Astrocyte of the spinal cord (primary cell): ENCODE measurements around the gene ARHGEF4.

Experiments
- DNase-seq: peaks from one replicate; pipeline ENCODE4 v3.0.0; 2011; ENCODE audit warnings: low read depth, low spot score
- H3K4me3 ChIP-seq: 2 replicates; pipeline ENCODE4 v1.5.1; 2011; ENCODE audit warnings: low read depth, mild to moderate bottlenecking, low read length, moderate library complexity
- in situ Hi-C: cut with HindIII; loops from 2 replicates; pipeline ENCODE4 v1.10.0; 2017; ENCODE audit warnings: low sequenced_read_pairs
- TF ChIP-seq, protein P1 (sequence below): IDR thresholded peaks from 2 replicates; pipeline ENCODE4 v1.5.1; 2012; ENCODE audit warnings: low read depth, mild to moderate bottlenecking, low read length, inconsistent platforms

Gene ARHGEF4

DNA sequence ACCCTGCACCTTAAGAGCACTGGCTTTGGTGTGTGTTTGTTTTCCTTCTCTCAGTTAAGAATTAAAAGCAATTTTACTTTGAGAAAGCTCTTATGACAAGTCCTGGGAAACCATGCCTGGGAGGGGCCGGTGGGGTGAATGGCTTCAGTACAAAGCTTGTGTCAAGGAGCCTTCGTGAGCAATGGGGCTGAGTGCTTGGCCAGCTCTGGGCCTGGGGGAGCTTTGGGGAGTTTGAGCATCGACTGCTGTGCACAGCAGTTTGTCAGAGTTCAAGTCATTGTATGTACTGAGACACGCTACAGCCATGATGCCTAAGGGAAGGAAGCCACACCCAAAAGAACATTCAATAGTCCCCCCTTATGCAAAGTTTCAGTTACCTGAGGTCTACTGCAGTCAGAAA is 75.8 kb downstream of the ARHGEF4 start:
- H3K4me3 ChIP-seq, result no peak overlapping the region
- in situ Hi-C loops, result no loop called here

DNA sequence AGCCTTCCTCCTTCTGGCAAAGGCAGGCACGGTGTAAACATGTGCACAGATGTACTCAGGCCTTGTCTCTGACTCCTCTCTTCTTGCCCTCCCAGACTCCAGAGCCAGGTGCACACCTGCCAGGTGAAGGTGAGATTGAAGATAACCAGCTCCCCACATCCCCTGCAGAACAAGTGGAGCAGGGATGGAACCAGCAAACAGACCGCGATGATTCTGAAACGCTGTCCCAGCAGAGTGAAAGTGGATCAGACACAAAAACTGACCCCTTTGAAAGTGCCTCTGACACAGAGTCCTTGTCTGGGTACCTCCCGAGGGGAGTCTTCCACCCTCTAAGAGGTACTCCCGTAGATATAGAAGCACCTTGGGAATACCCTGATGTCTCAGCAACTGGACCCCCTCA is 77.2 kb downstream of the ARHGEF4 start:
- in situ Hi-C loops, result no loop called here
- no peak overlapping the region for H3K4me3 ChIP-seq
- TF ChIP-seq, protein P1, sequence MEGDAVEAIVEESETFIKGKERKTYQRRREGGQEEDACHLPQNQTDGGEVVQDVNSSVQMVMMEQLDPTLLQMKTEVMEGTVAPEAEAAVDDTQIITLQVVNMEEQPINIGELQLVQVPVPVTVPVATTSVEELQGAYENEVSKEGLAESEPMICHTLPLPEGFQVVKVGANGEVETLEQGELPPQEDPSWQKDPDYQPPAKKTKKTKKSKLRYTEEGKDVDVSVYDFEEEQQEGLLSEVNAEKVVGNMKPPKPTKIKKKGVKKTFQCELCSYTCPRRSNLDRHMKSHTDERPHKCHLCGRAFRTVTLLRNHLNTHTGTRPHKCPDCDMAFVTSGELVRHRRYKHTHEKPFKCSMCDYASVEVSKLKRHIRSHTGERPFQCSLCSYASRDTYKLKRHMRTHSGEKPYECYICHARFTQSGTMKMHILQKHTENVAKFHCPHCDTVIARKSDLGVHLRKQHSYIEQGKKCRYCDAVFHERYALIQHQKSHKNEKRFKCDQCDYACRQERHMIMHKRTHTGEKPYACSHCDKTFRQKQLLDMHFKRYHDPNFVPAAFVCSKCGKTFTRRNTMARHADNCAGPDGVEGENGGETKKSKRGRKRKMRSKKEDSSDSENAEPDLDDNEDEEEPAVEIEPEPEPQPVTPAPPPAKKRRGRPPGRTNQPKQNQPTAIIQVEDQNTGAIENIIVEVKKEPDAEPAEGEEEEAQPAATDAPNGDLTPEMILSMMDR, result no peak
- DNase-seq, result no peak

More for the DNA sequence above, 75.8 kb downstream of the ARHGEF4 start:
- no peak for DNase-seq
- TF ChIP-seq, protein P1, result no peak

DNA sequence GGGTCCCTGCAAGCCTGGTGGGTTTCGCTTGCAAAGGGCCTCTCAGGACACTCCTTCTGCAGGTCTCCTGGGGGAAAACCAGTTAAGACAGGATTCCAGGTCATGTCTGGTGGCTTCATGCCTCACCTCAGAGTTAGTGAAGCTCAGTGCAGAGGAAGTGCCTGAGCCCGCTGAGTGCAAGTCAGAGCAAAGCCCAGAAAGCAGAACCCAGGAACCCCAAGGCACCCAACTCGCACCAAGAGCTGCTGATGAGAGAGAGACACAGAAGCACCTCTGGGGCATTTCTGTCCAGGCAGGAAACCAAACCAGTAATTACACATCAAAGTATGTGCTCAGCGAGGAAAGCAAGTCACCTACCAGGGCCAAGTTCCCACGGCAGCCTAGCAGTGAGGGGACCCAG is 78.4 kb downstream of the ARHGEF4 start:
- H3K4me3 ChIP-seq, result no peak overlapping the region
- TF ChIP-seq, protein P1, result no peak
- no peak for DNase-seq
- in situ Hi-C loops, result no loop called here

DNA sequence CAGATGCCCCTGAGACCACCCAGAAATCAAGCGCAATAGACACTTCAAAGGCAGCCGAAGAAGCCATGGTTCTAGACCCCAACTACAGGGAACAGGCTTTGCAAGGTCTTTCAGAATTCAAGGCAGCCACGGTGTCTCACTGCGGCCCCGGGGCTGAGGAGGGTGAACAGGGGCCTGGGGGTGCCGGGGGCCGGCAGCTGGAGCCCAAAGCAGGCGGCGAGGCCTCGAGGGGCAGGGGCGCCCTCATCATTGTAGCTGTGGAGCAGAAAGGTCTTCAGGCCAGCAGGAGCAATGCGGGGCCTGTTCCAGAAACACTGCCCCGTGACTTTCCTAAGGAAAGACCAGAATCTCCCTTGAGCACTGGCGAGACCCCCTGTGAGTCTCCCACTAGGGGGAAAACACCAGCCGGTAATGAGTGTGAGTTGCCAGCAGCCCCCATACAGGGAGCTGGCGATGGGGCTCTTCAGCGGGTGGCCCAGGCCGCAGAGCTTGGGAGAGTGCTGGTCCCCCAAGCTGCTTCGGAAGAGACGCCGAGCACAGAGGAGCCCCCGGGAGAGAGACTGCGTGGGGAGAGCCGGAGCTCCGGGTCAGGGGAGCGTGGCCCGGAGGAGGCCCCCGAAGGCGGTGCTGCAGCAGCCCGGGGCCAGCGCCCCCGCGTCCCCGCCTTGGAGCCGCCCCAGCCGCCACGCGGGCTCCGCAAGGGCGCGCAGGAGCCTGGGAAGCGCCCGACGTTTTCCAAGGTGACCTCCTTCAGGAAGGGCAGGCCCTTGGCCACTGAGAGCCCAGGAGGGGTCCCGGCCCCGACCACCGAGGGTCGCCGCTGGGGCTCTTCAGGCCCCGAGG is 79.1 kb downstream of the ARHGEF4 start:
- no peak for DNase-seq
- in situ Hi-C loops, result no loop called here
- H3K4me3 ChIP-seq, result no peak overlapping the region
- TF ChIP-seq, protein P1, result no peak

DNA sequence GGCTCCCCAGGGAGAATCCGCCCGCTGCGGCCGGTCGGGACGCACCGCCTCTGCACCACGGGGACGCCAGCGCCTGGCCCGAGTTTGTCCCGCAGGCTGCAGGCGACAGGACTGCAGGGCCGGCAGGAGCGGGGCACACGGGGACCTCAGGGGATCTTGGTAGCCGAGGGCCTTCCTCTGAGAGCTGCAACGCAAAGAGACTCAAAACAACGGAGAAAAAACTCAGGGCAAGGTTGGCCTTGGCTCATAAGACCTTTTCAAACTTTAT is 79.7 kb downstream of the ARHGEF4 start:
- TF ChIP-seq, protein P1, result no peak
- no peak overlapping the region for H3K4me3 ChIP-seq
- DNase-seq, result no peak
- in situ Hi-C loops, result no loop called here

DNA sequence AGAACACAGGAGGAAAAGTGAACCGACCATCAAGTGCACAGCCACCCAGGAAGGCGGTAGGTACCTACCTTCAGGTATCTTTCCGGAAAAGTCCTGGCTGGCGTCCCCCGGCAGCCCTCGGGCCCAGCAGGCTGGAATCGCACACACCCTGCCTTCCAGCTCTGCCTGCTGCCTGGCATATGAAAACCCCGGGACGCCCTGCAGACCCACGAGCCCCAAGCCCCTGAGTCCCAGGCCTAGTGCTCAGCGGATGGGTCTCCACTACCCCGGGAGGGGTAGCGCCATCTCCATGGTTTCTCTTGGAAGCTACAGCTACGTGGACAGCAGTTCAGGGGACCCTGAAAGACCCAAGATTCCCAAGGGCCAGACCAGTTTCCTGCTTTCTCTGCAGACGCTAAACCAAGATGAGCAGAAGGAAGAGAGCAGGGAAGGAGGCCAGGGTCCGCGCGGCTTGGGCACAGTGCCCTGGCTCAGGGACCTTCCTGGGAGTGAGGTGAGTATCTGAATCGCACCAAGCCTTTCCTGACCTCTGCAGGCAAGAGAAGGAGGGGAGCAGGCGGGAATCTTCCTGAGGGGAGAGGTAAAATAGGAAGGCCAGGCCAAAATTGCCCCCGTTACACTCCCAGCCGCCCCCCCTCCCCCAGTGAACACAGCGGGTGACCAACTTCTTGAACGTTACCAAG is 80.4 kb downstream of the ARHGEF4 start:
- in situ Hi-C loops, result no loop called here
- H3K4me3 ChIP-seq, result no peak overlapping the region
- DNase-seq, result no peak
- TF ChIP-seq, protein P1, result no peak
